ENCODE data around the gene KHDRBS1. TPM values are rescaled to one million over a fixed set of nuclear protein-coding genes. Genes with fewer than 3 reads are reported as not detected.
"Not testable (repeated sequence)": the region's sequence is repeated elsewhere in the genome, so short reads cannot be mapped to it uniquely, and the experiment has no call there.

KHDRBS1 gene, protein sequence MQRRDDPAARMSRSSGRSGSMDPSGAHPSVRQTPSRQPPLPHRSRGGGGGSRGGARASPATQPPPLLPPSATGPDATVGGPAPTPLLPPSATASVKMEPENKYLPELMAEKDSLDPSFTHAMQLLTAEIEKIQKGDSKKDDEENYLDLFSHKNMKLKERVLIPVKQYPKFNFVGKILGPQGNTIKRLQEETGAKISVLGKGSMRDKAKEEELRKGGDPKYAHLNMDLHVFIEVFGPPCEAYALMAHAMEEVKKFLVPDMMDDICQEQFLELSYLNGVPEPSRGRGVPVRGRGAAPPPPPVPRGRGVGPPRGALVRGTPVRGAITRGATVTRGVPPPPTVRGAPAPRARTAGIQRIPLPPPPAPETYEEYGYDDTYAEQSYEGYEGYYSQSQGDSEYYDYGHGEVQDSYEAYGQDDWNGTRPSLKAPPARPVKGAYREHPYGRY
- 75.2 and 90.4 TPM in 2 replicates for total RNA-seq (2014; rRNA removed; shearing (Covaris generic))

DNA sequence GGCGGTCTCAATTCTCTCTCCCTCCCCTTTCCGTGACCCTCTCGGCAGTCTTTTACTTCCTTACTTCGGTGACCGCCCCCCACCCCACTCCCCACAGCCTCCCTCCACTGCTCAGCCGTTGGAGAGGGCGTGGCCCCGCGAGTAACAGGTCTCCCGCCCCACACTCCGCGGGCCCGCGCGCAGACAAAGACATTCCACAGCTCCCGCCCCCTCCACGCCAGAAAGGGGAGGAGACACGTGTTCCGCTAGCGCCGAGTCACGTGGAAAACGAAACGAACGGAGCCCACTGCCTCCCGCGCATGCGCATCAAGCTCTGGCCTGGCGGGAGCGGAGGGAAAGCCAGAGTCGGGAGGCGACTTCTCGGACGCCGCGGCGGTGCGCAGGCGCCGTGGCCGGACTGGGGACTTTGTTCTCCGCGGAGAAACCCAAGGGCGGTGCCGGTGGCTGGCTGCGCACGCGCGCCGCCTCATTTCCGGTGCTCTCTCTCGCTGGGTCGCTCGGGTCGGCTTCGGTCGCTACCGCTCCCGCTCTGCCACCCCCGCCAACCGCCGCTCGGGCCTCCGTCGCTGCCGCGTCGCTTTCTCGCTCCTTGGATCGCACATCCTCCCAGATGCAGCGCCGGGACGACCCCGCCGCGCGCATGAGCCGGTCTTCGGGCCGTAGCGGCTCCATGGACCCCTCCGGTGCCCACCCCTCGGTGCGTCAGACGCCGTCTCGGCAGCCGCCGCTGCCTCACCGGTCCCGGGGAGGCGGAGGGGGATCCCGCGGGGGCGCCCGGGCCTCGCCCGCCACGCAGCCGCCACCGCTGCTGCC, at the start of gene KHDRBS1:
KHDRBS1 (plus strand) TSS at position 483 of the 813 bp plus-strand sequence; CDS start at position 611, 128 bp downstream.
- peak; percentile 99 for DNase-seq (ENCODE audit: low spot score)

- no peak for DNase-seq (ENCODE audit: low spot score)
Observed at GRCh38 chr1:31970873-31971272, 42.8 kb upstream of the KHDRBS1 start.

- DNase-seq (ENCODE audit: low spot score): no peak
Observed at GRCh38 chr1:31976401-31976800, 37.3 kb upstream of the KHDRBS1 start.

GRCh38 chr1:31977385-31978131, 36.1 kb upstream of the KHDRBS1 start:
- peak; percentile 64 for DNase-seq (ENCODE audit: low spot score)

DNA sequence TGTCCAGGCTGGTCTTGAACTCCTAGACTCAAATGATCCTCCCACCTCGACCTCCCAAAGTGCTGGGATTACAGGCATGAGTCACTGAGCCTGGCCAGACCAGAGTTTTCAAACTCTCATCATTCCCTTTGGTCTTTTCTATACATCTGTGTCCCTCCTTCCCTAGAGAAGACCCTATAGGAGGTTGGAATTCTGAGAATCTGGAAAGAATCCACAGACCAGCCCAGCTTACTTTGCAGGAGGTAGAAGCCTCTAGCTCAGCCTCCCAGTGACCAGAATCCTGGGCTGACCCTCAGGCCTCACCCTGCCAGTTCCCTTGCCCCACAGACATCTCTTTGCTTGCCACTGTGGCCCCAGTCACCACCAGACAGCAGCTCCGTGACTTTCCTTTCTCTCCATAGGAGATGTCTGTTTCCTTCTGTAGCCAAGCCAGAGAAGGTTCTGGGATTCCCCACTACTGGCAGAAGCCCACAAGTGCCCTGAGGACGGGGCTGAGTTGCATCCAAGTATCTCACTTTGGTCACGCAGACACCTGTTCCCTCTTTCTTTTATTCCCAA, 34.7 kb upstream of the KHDRBS1 start:
- no peak for DNase-seq (ENCODE audit: low spot score)

DNA sequence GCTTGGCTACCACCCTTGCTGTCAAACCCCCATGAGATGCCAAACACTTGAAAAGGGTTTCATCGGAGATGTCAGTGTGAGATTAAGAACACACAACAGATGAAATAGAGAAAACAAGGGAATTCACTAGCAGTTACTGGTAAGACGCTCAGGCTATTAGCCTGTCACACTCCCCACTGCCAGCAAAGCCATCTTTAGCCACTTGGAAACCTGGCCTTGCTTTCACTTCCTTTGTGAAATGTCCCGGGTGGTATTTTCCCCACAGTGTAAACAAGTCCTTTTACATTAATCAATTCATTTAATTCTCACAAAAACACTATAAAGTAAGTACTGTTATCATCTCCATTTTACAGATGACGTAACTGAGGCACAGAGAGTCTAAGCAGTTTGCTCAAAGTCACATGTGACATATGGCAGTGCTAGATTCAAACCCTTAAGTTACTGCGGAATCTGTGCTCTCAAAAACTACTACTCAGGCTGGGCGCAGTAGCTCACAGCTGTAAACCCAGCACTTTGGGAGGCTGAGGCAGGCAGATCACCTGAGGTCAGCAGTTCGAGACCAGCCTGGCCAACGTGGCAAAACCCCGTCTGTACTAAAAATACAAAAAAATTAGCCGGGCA, 32.7 kb upstream of the KHDRBS1 start:
- no peak for DNase-seq (ENCODE audit: low spot score)

DNA sequence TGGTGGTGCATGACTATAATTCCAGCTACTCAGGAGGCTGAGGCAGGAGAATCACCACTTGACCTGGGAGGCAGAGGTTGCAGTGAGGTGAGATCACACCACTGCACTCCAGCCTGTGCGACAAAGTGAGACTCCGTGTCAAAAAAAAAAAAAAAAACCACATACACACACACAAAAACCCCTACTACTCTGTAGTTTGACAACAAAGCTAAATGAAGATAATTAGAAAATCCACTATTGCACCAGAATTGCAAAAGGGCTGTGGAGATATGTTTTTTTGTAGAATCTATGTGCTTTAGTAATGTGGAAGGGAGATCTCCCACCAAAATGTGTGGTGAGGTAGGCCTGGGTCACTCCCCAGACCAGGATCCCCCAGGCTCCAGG, 32.2 kb upstream of the KHDRBS1 start:
- no peak for DNase-seq (ENCODE audit: low spot score)

DNA sequence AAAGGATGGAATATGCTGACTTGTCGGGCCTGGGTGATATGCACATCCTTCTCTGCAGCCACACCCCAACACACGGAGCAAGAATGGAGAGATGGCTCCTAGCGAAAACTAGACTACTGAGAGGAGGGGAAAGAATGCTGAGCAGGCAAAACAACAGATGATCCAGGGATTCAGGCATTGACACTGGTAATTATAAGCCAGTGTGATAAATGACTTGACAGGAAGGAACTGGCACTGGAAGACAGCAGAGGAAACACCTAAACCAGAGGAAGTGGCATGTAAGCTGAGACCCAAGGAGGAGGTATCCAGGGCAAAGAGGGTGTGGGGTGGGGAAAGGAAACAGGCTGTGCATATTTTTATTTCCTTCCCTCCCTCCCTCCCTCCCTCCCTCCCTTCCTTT, 31.7 kb upstream of the KHDRBS1 start:
- no peak for DNase-seq (ENCODE audit: low spot score)

- DNase-seq (ENCODE audit: low spot score): no peak
Observed at GRCh38 chr1:31984419-31985347, 29.0 kb upstream of the KHDRBS1 start.

DNA sequence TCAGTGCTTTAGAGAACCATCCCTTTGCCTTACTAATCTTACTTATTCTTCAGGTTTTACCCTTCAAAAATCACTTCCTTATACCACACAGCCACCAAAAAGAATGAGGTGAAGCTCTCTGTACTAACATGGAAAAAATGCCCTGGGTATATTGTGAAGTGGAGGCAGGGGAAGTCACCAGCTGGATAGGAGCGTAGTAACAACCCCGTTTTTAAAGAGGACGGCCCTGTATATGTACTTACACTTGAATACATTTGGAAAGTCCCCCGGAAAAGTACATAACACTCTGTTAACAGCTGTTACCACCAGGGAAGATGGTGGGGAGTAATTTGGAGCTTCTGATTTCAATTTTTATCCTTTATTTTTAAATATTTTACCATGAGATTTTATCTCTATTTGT, 28.2 kb upstream of the KHDRBS1 start:
- DNase-seq (ENCODE audit: low spot score): no peak

DNA sequence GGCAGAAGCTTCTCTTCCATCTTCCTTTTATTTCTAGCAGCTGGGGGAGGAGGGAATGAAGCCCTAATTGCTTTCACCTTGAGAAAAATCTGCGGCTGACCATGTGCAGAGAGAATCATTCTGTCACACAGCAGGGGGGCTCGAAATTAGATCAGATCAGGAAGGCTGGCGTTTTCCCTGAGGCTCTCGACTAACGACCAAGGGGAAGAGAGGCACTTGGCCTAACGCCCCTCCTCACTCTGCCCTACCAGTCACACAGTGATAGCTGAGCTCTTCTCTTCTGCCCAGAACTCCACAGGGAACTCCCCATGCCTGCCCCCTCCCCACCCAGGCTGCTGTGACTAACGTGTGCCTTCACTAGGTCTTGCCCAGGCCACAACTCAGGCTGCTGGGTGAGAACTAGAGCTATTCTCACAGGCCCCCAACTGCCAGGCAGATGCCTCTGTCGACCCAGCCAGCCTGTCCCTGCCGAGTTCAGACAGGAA, 26.5 kb upstream of the KHDRBS1 start:
- no peak for DNase-seq (ENCODE audit: low spot score)

DNA sequence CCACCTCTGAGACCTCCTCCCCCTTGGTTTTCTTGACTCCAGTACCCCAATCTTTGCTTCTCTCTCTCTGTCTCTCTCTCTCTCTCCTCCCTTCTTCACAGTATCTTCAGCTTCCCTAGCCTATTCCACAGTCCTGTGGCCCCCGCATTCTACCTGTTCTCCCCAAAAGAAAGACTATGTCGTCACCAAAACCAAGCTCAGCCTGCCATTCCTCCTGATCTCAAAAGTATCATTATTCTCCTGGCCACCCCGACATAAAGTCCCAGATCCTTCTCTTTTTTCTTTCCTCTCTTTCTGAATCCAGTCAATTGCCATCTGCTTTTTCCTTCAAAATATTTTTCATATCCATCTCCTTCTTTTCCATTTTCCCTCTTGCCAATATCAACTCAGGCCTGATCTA, 23.7 kb upstream of the KHDRBS1 start:
- no peak for DNase-seq (ENCODE audit: low spot score)

DNA sequence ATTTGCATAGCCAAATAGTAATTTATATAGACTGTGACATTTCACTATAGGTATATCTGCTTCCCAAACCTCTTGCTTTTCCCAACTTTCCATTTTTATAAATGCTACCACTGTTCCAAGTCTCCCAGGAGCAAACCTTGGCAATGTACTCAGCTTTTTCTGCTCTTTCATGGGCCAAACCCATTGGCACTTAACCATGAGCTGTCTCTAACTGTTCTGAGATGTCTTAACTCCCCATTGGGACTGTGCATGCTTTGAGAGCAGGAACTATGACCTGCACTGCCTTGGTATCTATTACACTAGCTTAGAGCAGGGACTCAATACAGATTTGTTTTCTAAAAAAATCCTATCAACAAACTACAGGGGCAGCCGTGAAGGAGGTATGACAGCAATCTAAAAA, 22.5 kb upstream of the KHDRBS1 start:
- no peak for DNase-seq (ENCODE audit: low spot score)

DNA sequence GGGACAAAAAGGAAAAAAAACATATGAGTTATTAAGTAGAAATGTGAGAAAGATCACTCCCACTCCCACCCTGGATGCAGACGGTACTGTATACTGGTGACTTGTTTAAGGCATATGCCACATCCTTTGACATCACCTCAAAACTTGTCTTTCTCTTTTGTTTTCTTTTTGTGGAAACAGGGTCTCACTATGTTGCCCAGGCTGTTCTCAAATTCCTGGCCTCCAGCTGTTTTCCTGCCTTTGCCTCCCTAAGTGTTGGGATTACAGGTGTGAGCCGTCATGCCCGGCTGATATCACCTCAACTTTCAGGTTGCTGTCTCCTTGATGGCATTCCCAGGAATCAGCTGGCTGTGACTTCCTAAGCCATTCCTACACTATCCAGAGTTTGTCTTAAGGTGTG, 18.4 kb upstream of the KHDRBS1 start:
- no peak for DNase-seq (ENCODE audit: low spot score)

GRCh38 chr1:31996121-31996520, 17.5 kb upstream of the KHDRBS1 start:
- DNase-seq (ENCODE audit: low spot score): not testable (repeated sequence)

- no peak for DNase-seq (ENCODE audit: low spot score)
Observed at GRCh38 chr1:32001863-32002262, 11.8 kb upstream of the KHDRBS1 start.

DNA sequence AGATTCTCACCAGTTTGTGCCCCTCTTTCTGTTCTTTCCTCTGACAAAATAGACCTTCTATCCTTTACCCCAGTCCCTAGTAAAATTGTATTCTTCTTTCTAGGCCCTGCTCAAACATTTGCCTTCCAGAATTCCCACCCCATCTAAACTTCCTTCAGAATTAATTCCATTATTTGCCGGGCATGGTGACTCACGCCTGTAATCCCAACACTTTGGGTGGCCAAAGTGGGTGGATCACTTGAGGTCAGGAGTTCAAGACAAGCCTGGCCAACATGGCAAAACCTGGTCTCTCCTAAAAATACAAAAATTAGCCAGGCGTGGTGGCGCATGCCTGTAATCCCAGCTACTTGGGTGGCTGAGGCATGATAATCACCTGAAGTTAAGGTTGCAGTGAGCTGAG, 11.4 kb upstream of the KHDRBS1 start:
- not testable (repeated sequence) for DNase-seq (ENCODE audit: low spot score)

GRCh38 chr1:32005522-32005921, 8.1 kb upstream of the KHDRBS1 start:
- no peak for DNase-seq (ENCODE audit: low spot score)

GRCh38 chr1:32007591-32007940, 6.1 kb upstream of the KHDRBS1 start:
- no peak for DNase-seq (ENCODE audit: low spot score)

GRCh38 chr1:32010246-32010645, 3.4 kb upstream of the KHDRBS1 start:
- DNase-seq (ENCODE audit: low spot score): no peak

Data from HT-29 (cell line).